IMR-90 (cell line): ENCODE results near the gene PKP3. TPM values are rescaled to one million over a fixed set of nuclear protein-coding genes. Genes with fewer than 3 reads are reported as not detected.
A peak's percentile ranks its signal among the peaks of the same experiment; 100 is the strongest.

Experiments used
- ATAC-seq: fragments of 200-7000 bp; cut with Tn5 transposase; 2 replicates; pipeline ENCODE4 v1.9.1; 2020; ENCODE audit warnings: low read depth, mild to moderate bottlenecking, moderate library complexity
- BruUV-seq: library from RNA; stranded (reverse); fragments of 400-500 nt; replicated peaks from 2 replicates; lab custom pipeline; 2021; lab: Mats Ljungman, UMichigan
- CTCF ChIA-PET: fragments of 300-600 bp; formaldehyde crosslinking; extraction: SDS; loops from one replicate; lab custom pipeline; 2021; ENCODE audit warnings: antibody characterized with exemption; lab: Yijun Ruan, JAX
- POLR2A ChIA-PET: fragments of 300-600 bp; sonication (Branson Sonifier 250); formaldehyde crosslinking; loops from one replicate; lab custom pipeline; 2022; ENCODE audit warnings: antibody characterized with exemption; ENCODE audit not compliant: unreplicated experiment; lab: Charles Lee
- DNase-seq: peaks from one replicate; pipeline ENCODE4 v3.0.0; 2013
- H2AFZ ChIP-seq: replicated peaks from 2 replicates; pipeline ENCODE3; 2013; ENCODE audit warnings: low read length, mild to moderate bottlenecking; ENCODE audit not compliant: poor library complexity
- H2AK5ac ChIP-seq: 2 replicates; pipeline ENCODE4 v1.6.1; 2013; ENCODE audit warnings: low read depth, low read length, inconsistent platforms
- H2AK9ac ChIP-seq: replicated peaks from 2 replicates; pipeline ENCODE3; 2013; ENCODE audit warnings: mild to moderate bottlenecking, low read depth, low read length, moderate library complexity; ENCODE audit not compliant: poor library complexity
- H2BK120ac ChIP-seq: 2 replicates; pipeline ENCODE4 v1.6.1; 2013; ENCODE audit warnings: low read depth, low read length, inconsistent platforms
- H2BK15ac ChIP-seq: 3 replicates; pipeline ENCODE4 v1.6.1; 2013; ENCODE audit warnings: low read depth, low read length, inconsistent platforms
- H2BK20ac ChIP-seq: 2 replicates; pipeline ENCODE4 v1.6.1; 2013; ENCODE audit warnings: low read depth, mild to moderate bottlenecking, inconsistent platforms, low read length, moderate library complexity
- H2BK5ac ChIP-seq: 2 replicates; pipeline ENCODE4 v1.6.1; 2013; ENCODE audit warnings: mild to moderate bottlenecking, low read depth, low read length, inconsistent platforms; ENCODE audit not compliant: poor library complexity, severe bottlenecking
- H3K14ac ChIP-seq: replicated peaks from 2 replicates; pipeline ENCODE4 v1.6.1; 2013; ENCODE audit warnings: low read depth, low read length, inconsistent platforms
- H3K18ac ChIP-seq: 2 replicates; pipeline ENCODE4 v1.6.1; 2013; ENCODE audit warnings: low read depth, low read length, control low read depth
- H3K23ac ChIP-seq: 2 replicates; pipeline ENCODE4 v1.6.1; 2013; ENCODE audit warnings: low read depth, low read length, inconsistent platforms
- H3K27ac ChIP-seq: 2 replicates; pipeline ENCODE4 v1.5.1; 2013; ENCODE audit warnings: mild to moderate bottlenecking, control low read depth, low read length; ENCODE audit not compliant: insufficient read depth
- H3K27me3 ChIP-seq: 2 replicates; pipeline ENCODE4 v1.6.1; 2013; ENCODE audit warnings: low read length; ENCODE audit not compliant: control insufficient read depth, insufficient read depth
- H3K36me3 ChIP-seq: 2 replicates; pipeline ENCODE4 v1.6.1; 2013; ENCODE audit warnings: low read length, mixed read lengths; ENCODE audit not compliant: control insufficient read depth, insufficient read depth
- H3K4ac ChIP-seq: 2 replicates; pipeline ENCODE4 v1.6.1; 2013; ENCODE audit warnings: low read depth, low read length, inconsistent platforms
- H3K4me1 ChIP-seq: 2 replicates; pipeline ENCODE4 v1.6.1; 2013; ENCODE audit warnings: low read length, mixed read lengths; ENCODE audit not compliant: control insufficient read depth, insufficient read depth
- H3K4me2 ChIP-seq: 2 replicates; pipeline ENCODE4 v1.6.1; 2013; ENCODE audit warnings: low read depth, mild to moderate bottlenecking, control low read depth, low read length, moderate library complexity
- H3K4me3 ChIP-seq: 2 replicates; pipeline ENCODE4 v1.5.1; 2013; ENCODE audit warnings: low read depth, mild to moderate bottlenecking, control low read depth, low read length, moderate library complexity; ENCODE audit not compliant: insufficient read depth
- H3K56ac ChIP-seq: 2 replicates; pipeline ENCODE4 v1.6.1; 2013; ENCODE audit warnings: low read length, inconsistent platforms; ENCODE audit not compliant: insufficient read depth; ENCODE audit errors: extremely low read depth
- H3K79me1 ChIP-seq, 2 experiments: 2 replicates each; pipeline ENCODE4 v1.6.1; 2013; ENCODE audit warnings: low read length in 2 of 2, inconsistent platforms in 1 of 2, low read depth in 1 of 2
- H3K9ac ChIP-seq: 2 replicates; pipeline ENCODE4 v1.6.1; 2013; ENCODE audit warnings: low read depth, low read length, control low read depth
- H3K9me1 ChIP-seq: 2 replicates; pipeline ENCODE4 v1.6.1; 2013; ENCODE audit warnings: low read length, inconsistent platforms; ENCODE audit not compliant: insufficient read depth
- H3K9me3 ChIP-seq: 2 replicates; pipeline ENCODE4 v1.6.1; 2013; ENCODE audit warnings: low read length; ENCODE audit not compliant: control insufficient read depth, insufficient read depth
- H4K20me1 ChIP-seq: 2 replicates; pipeline ENCODE4 v1.6.1; 2013; ENCODE audit warnings: low read length, inconsistent platforms; ENCODE audit not compliant: insufficient read depth
- H4K5ac ChIP-seq: 2 replicates; pipeline ENCODE4 v1.6.1; 2013; ENCODE audit warnings: mild to moderate bottlenecking, low read depth, low read length, control low read depth
- H4K8ac ChIP-seq, 2 experiments: 2 replicates each; pipeline ENCODE4 v1.6.1; 2013; ENCODE audit warnings: low read depth in 2 of 2, low read length in 2 of 2, control low read depth in 1 of 2, inconsistent platforms in 1 of 2
- H4K91ac ChIP-seq: 2 replicates; pipeline ENCODE4 v1.6.1; 2013; ENCODE audit warnings: low read depth, low read length, inconsistent platforms; ENCODE audit not compliant: insufficient read depth
- MAZ ChIP-seq: IDR thresholded peaks from 2 replicates; pipeline ENCODE4 v1.6.1; 2012; ENCODE audit warnings: low read depth, mild to moderate bottlenecking, low read length, improper control_type of control experiment, moderate library complexity, borderline replicate concordance
- WGBS, 2 experiments: methylation state at CpG; one replicate each; pipeline versions ENCODE4 v1.1.5 to v1.1.7; 2013; ENCODE audit warnings: missing lambda C conversion rate in 2 of 2; ENCODE audit not compliant: insufficient read length in 1 of 2; ENCODE audit errors: extremely low coverage in 2 of 2; 5-methylcytosine and 5-hydroxymethylcytosine counted together
- dilution Hi-C: fragments of 300-500 bp; cut with HindIII; formaldehyde crosslinking; loops from one replicate; pipeline ENCODE4 v1.14.3; 2018; ENCODE audit warnings: low sequenced_read_pairs; ENCODE audit not compliant: unreplicated experiment
- in situ Hi-C: fragments of 300-500 bp; cut with MboI; formaldehyde crosslinking; loops from 3 replicates; pipeline ENCODE4 v1.14.3; 2019; ENCODE audit warnings: low sequenced_read_pairs, inconsistent platforms, mixed read lengths
- intact Hi-C: fragments of 100-400 bp; cut with micrococcal nuclease; formaldehyde crosslinking; loops from 2 replicates; pipeline ENCODE4 v1.10.0; 2022
- polyA plus RNA-seq, 3 experiments: library from polyadenylated mRNA; depleted of rRNA; stranded (reverse); fragments of >200 nt; gene quantifications; 2 replicates each; pipeline ENCODE4 v1.2.3, GENCODE V29; 2012; ENCODE audit warnings: low replicate concordance in 1 of 3
- total RNA-seq: library from RNA; depleted of rRNA; stranded (reverse); fragments of >200 nt; gene quantifications from 2 replicates; pipeline ENCODE4 v1.2.3, GENCODE V29; 2012
- TF ChIP-seq, protein P1 (sequence below): fragments of 150-350 bp; IDR thresholded peaks from 2 replicates; pipeline ENCODE4 v1.6.1; 2017; ENCODE audit warnings: mild to moderate bottlenecking, antibody characterized with exemption, low read length, low read depth

Gene PKP3
- total and polyA plus RNA-seq, 2 of the 4 experiments (the other 2 are of a cell fraction), result 1.5 to 2.2 TPM

DNA sequence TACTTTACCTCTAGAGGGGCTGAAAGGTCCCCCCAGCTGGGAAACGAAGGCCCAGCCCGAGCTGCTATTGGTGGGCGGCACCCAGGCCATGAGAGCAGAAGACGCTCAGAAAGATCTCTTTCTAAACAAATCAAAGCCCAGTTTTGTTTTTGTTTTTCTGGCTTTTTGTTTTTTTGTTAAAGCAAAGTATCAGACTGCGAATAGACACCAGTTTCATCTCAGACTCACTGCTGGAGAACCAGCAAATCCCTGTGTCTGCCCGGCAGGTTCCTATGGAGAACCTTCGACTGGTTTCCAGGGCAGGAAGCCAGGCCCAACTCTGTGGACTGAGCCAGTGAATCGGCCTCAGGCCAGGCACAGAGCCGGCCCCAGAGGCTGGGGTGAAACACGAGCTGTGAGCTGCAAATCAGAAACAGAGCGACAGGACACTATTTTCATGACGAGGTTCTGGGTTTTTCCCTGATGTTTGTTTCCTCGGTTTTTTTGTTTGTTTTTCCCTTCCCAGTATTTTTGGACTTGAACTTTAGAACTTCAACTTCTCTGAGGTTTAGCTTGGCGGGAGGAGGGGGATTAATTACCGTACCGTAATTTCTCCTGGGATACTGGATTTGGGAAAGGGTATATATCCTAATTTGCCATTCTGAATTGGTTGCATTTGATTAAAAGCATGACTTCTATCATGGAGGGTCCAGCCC is 40.7 kb upstream of the PKP3 start:
- ATAC-seq, result peak; percentile 41
- no peak overlapping the region for H3K56ac ChIP-seq
- peaks cover 27% of the 10 kb centered on the region for H3K9me1 ChIP-seq
- H4K20me1 ChIP-seq, result no peaks in the 10 kb centered on the region
- in situ Hi-C loops (loop anchor here (10.0 kb wide), 1 partner anchor 49 kb away; the partner anchor contains the start of gene IFITM2), dilution Hi-C loops (no loop called here), intact Hi-C loops (no loop called here)
- H2AK9ac ChIP-seq, result no peak overlapping the region
- H3K9me3 ChIP-seq, result no peaks in the 10 kb centered on the region
- H3K4me3 ChIP-seq, result no peak overlapping the region
- ChIA-PET CTCF (interaction anchor here (0.7 kb wide), 1 partner anchor 15 kb away, joined by 3 read pairs; no protein-coding TSS in a partner anchor), POLR2A (no interaction called here)
- TF ChIP-seq, protein P1, sequence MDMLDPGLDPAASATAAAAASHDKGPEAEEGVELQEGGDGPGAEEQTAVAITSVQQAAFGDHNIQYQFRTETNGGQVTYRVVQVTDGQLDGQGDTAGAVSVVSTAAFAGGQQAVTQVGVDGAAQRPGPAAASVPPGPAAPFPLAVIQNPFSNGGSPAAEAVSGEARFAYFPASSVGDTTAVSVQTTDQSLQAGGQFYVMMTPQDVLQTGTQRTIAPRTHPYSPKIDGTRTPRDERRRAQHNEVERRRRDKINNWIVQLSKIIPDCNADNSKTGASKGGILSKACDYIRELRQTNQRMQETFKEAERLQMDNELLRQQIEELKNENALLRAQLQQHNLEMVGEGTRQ, result no peak
- TF ChIP-seq MAZ, result peak; percentile 29; the same call in 1 of the 2 replicates
- H2BK15ac ChIP-seq, result peak overlapping the region; percentile 57; the same call in 1 of the 3 replicates
- peak overlapping the region; percentile 64 to 75 for H4K8ac ChIP-seq
- peak overlapping the region; percentile 78 for H4K5ac ChIP-seq
- peak overlapping the region; percentile 3 for H3K27ac ChIP-seq
- DNase-seq, result peak; percentile 77
- no peak overlapping the region for H3K23ac ChIP-seq
- no peaks in the 10 kb centered on the region for H3K36me3 ChIP-seq
- H2AFZ ChIP-seq, result peak overlapping the region; percentile 76
- peak overlapping the region; percentile 43; the same call in 1 of the 2 replicates for H2BK20ac ChIP-seq
- H3K18ac ChIP-seq, result peak overlapping the region; percentile 80
- 21% methylated on average over 7 of the region's 16 CpGs; no CpG with 5 or more reads in 1 of the 2 experiments for WGBS, 2 experiments
- peak overlapping the region; percentile 47 for H2BK5ac ChIP-seq
- peak overlapping the region; percentile 3 for H3K4ac ChIP-seq
- H3K9ac ChIP-seq, result no peak overlapping the region
- 0 out of 2 replicates have a peak overlapping the region, but pooled peaks have one; percentile 92 for H2AK5ac ChIP-seq
- BruUV-seq, result no TSS peak
- H4K91ac ChIP-seq, result peak overlapping the region; percentile 67
- peaks cover 8% of the 10 kb centered on the region for H3K4me1 ChIP-seq
- peaks cover 0 to 17% of the 10 kb centered on the region in 2 experiments; a peak in 1 of 4 replicates for H3K79me1 ChIP-seq
- peak overlapping the region; percentile 2; the same call in 1 of the 2 replicates for H3K4me2 ChIP-seq
- H3K14ac ChIP-seq, result peak overlapping the region; percentile 6
- peak overlapping the region; percentile 45 for H2BK120ac ChIP-seq
- no peaks in the 10 kb centered on the region for H3K27me3 ChIP-seq
